Activated T-cell treated with anti-CD3 and anti-CD28 coated beads, Interleukin-2, amount 50 U/mL, for 24 hours (primary cell): ENCODE measurements around the gene STPG3.

ENCODE experiments used
- DNase-seq: peaks from one replicate; pipeline ENCODE4 v3.0.0-alpha.2; 2020
- H3K27ac Mint-ChIP-seq: 2 replicates; pipeline ENCODE4 v1.8.0; 2020; ENCODE audit warnings: mild to moderate bottlenecking, mixed read lengths
- H3K27me3 Mint-ChIP-seq: 2 replicates; pipeline ENCODE4 v1.8.0; 2020; ENCODE audit warnings: mixed read lengths
- H3K36me3 Mint-ChIP-seq: 2 replicates; pipeline ENCODE4 v1.8.0; 2020; ENCODE audit warnings: low read depth, mixed read lengths
- H3K4me1 Mint-ChIP-seq: 2 replicates; pipeline ENCODE4 v1.8.0; 2020; ENCODE audit warnings: low read depth, mixed read lengths
- H3K4me3 Mint-ChIP-seq: 2 replicates; pipeline ENCODE4 v1.8.0; 2020; ENCODE audit warnings: mild to moderate bottlenecking, moderate library complexity, mixed read lengths
- H3K9me3 Mint-ChIP-seq: 2 replicates; pipeline ENCODE4 v1.8.0; 2020; ENCODE audit warnings: mixed read lengths

STPG3 gene

DNA sequence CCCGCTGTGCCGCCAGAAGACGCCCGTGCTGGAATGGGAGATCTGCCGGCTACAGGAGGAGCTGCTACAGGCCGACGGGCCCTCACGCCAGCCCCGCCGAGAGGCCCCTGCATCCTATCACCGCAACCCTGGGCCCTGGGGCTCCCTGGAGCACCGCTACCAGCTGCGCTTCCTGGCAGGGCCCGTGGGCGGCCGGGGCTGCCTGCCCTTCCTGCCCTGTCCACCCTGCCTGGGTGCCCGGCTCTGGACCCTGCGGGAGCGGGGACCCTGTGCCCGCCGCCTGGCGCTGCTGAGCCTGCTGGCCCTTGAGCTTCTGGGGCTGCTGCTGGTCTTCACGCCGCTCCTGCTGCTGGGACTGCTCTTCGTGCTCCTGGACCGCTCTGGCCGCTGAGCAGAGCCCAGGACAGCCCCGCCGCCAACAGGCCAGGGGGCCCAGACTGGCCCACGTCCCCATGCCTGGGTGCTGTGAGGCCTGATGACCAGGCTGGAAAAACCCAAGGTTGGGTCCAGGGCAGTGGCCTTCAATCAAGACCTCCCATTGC lies 32.8 kb upstream of the STPG3 start:
- no peak overlapping the region for H3K27ac Mint-ChIP-seq
- H3K9me3 Mint-ChIP-seq = no peaks in the 10 kb centered on the region
- H3K36me3 Mint-ChIP-seq = peaks cover 39% of the 10 kb centered on the region
- no peaks in the 10 kb centered on the region for H3K27me3 Mint-ChIP-seq
- DNase-seq = no peak
- no peak overlapping the region for H3K4me3 Mint-ChIP-seq
- H3K4me1 Mint-ChIP-seq = peaks cover 5% of the 10 kb centered on the region

DNA sequence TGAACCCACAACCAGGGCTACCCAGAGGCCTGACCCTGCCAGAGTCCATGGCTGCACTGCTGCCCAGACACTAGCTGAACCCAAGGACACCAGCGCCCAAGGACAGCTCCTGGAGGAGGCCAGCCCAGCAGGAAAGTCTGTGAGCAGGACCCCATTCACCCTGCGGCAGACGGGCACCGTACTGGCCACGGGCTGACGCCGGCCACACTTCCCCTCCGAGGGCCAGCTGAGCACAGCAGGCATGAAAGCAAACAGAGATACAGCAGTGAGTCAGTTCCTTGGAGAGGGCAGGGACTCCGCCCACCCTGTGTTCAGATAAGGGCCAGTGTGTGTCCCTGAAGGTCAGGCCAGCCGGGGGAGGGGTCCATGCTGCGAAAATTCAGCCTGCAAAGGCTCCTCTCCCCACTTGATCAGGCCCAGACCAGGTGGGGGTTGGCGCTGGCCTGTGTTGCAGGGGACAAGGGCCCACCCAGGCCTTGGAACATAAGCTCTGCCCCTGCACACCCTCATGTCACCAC lies 32.3 kb upstream of the STPG3 start:
- H3K4me3 Mint-ChIP-seq = no peak overlapping the region
- H3K4me1 Mint-ChIP-seq = peaks cover 5% of the 10 kb centered on the region
- no peak for DNase-seq
- no peaks in the 10 kb centered on the region for H3K9me3 Mint-ChIP-seq
- H3K27ac Mint-ChIP-seq = no peak overlapping the region
- H3K36me3 Mint-ChIP-seq = peaks cover 39% of the 10 kb centered on the region
- no peaks in the 10 kb centered on the region for H3K27me3 Mint-ChIP-seq

DNA sequence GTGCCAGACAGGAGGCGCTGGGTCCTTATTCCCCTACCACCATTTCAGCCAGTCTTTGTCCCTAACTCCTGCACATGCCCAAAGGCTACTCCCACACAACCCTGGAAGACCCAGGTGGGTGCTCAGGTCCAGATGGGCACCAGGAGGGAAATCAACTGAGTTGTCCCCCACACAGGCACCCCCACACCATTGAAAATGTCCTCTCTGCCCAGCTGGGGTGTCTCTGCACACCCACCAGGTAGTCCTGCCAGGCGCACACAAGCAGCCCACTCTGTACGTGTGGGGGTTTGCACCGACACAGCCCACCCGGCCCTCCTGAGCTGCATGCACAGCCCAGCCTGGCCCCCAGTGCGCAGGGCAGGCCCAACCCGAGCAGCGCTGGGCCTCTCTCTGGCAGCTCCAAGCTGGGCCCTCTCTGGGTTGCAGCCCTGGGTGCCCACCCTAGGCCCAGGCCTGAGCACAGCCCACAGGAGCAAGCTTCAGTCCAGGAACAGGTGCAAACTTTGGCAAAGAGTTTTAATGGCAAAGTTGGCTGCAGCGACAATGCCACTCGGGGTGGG lies 31.2 kb upstream of the STPG3 start:
- H3K4me3 Mint-ChIP-seq = no peak overlapping the region
- H3K27me3 Mint-ChIP-seq = no peaks in the 10 kb centered on the region
- DNase-seq = no peak
- peaks cover 9% of the 10 kb centered on the region for H3K4me1 Mint-ChIP-seq
- H3K36me3 Mint-ChIP-seq = peaks cover 31% of the 10 kb centered on the region
- no peaks in the 10 kb centered on the region for H3K9me3 Mint-ChIP-seq
- no peak overlapping the region for H3K27ac Mint-ChIP-seq

DNA sequence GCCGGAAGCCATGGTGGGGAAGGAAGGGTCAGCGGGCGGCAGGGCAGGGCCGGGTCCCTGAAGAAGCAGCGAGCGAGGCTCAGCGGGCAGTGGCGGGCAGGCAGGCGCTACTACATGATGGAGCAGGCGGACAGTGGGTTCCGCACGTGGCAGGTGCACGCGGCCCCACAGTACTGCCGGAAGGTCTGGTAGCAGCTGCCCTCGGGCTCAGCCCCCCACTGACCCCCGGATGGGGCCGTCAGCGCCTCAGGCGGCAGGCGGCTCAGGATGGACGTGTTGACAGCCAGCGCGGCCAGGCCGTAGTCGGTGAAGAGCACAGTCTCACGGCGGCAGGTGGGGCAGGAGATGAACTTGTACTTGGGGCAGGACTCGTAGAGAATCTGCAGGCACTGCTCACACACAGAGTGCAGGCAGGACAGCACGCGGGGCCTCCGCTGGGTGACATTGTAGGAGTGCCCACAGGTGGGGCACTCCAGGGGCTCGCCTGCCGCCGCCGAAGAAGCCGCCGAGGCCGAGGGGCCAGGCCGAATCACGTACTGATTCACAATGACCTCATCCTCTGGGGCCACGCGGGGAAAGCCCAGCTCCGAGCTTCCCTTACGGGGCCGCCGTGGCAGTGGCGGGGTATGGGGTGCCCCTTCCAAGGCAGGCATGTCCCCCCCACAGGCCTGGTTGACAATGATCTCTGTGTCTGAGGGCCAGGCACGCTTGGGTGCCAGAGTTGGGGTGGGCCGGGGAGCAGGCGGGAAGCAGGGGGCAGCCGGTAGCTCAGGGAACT lies 30.6 kb upstream of the STPG3 start:
- H3K4me1 Mint-ChIP-seq = peaks cover 11% of the 10 kb centered on the region
- H3K36me3 Mint-ChIP-seq = peaks cover 26% of the 10 kb centered on the region
- H3K27me3 Mint-ChIP-seq = no peaks in the 10 kb centered on the region
- no peaks in the 10 kb centered on the region for H3K9me3 Mint-ChIP-seq
- peak overlapping the region; percentile 39 for H3K4me3 Mint-ChIP-seq
- DNase-seq = no peak
- H3K27ac Mint-ChIP-seq = no peak overlapping the region

DNA sequence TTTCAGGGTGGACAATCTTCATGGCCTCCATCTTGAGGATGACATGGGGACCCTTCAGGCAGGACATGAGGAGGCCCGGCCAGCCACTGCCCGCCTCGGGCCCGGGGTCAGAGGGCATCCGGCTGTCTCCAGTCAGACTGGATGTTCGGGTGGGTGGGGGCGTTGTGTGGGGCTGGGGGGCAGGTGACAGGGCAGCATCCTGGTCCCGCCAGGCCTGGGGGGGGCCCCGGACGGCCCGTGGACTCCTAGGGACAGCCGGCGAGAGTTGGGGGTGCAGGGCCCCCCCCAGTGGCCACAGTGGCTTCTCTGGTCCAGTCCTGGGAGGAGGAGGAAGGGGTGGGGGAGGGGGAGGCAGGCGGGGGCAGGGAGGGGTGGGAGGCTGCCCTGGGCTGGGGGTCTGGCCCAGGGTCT lies 30.0 kb upstream of the STPG3 start:
- Mint-ChIP-seq H3K4me1 (peaks cover 11% of the 10 kb centered on the region), H3K27ac (no peak overlapping the region), H3K9me3 (no peaks in the 10 kb centered on the region), H3K27me3 (no peaks in the 10 kb centered on the region), H3K4me3 (peak overlapping the region; percentile 39), H3K36me3 (peaks cover 20% of the 10 kb centered on the region)
- DNase-seq = no peak

DNA sequence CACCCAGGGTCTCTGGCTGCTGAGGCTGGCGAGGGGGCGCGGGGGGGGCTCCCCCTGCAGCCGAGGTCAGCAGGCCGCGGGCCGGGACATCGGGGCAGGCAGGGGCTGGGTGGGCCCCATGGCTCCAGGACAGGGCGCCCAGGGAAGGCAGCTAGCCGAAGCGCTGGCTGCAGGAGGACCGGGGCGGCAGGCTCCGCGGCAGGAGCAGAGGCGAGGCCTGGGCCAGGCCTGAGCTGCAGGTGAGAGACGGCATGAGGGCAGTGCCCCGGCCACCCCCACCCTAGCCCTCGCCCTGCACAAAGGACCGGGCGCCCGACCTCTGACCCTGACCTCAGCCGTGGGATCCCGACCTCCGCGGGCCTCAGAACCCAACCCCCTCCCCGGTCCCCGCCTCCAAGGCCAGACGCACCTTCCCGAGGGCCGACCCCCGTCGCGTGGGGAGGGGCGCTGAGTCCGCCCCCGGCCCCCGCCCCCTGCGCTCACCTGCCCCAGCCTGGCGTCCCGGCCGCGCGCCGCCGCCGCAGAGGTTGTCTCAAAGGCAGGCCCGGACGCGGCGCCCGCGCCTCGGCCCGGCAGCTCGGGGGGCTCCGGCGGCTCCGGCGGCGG lies 29.5 kb upstream of the STPG3 start:
- peak overlapping the region; percentile 14 for H3K27ac Mint-ChIP-seq
- H3K9me3 Mint-ChIP-seq = no peaks in the 10 kb centered on the region
- peaks cover 11% of the 10 kb centered on the region for H3K4me1 Mint-ChIP-seq
- H3K27me3 Mint-ChIP-seq = no peaks in the 10 kb centered on the region
- peak; percentile 47 for DNase-seq
- H3K36me3 Mint-ChIP-seq = peaks cover 15% of the 10 kb centered on the region
- H3K4me3 Mint-ChIP-seq = peak overlapping the region; percentile 45

DNA sequence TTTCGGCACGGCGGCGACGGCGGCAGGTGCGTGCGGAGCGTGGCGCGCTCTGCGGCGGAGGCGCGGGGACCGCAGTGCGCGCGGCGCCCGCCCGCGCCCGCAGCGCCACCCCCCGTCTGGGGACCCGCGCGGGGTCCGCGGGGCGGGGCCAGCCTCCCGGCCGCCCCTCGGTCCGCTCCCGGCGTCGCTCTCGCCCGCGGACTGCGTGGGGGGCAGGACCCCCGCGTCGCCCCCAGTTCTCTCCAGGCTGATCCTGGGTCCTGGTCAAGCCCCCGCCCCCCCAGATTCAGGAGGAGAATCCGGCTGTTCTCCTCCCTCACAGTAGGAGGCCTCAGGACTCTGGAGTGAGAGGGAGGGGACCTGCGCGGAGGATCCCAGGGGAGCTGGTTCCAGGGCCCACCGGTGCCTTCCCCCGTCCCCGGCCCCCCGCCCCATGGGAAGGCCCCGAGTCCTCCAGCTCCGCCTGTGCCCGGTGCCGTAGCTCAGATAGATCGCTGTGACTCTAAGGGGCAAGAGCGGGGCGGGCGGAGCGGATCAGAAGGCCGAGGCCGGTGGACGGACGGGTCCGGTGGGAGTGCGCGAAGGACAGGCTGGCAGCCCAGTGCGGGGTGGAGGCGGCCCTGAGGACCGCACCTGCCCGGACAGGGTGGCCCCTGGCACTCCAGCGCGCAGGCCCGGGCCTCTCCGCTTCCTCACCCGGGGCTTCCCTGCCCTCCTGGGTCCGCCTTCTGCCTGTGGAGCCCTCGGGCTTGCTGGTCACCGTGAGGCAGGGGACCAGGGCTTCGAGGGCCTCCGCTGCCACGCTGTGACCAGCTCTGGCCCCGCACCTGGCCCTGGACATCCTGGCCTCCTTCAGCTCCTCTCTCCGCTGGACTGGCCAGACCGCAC lies 28.7 kb upstream of the STPG3 start, which contains the start of gene RNF208:
Gene RNF208 (minus strand): TSS at position 51 of the 888 bp plus-strand sequence. CDS start 1,028 bp downstream, outside the sequence.
- peak within 1 kb of the TSS; percentile 84 for H3K27ac Mint-ChIP-seq
- H3K27me3 Mint-ChIP-seq = peaks cover 1% of the 10 kb centered on the region
- no peaks in the 10 kb centered on the region for H3K9me3 Mint-ChIP-seq
- H3K36me3 Mint-ChIP-seq = peaks cover 8% of the 10 kb centered on the region
- peak; percentile 65 for DNase-seq
- peaks cover 11% of the 10 kb centered on the region for H3K4me1 Mint-ChIP-seq
- peak within 1 kb of the TSS; percentile 81 for H3K4me3 Mint-ChIP-seq

DNA sequence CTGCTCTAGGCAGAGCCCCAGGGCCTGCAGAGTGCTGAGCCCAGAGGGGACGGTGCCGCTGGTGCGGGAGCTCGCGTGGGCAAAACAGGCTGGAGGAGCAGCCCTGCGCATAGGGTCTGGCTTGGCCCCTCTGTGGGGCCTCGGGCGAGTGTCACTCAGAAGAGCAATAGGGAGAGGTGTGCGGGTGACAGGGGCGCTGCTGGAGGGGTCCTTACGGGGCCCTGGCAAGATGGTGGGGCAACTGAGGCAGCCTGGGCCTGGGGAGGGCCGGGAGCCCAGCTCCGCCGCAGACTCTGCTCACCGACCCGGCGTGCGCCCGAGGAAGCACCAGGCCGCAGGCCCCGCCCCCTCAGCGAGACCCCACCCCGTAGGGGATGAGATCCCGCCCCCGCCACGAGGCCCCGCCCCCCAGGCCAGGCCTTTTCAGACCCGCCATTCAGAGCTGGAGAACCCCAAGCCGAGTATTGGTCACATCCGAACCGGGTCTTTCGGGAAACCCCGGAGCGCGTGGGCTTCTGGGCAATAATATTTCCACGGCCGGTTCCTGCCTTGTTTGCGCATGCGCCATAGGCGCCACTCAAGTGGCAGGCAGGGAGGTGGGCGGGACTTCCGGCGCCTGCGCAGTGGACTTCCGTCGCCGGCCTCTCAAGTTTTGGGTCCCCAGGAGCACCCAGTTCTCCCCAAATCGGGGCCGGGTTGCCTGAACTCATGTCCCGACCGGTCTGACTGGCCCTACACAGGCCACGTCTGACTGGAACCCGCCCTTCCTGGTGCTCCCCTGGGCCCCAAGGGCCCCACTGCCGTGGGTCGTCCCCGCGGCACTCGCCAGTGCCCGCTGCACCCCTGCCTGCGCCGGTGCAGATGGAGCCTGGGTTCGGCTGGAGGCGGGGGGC lies 27.8 kb upstream of the STPG3 start:
- peaks cover 8% of the 10 kb centered on the region for H3K36me3 Mint-ChIP-seq
- H3K9me3 Mint-ChIP-seq = no peaks in the 10 kb centered on the region
- peak overlapping the region; percentile 84 for H3K27ac Mint-ChIP-seq
- peaks cover 13% of the 10 kb centered on the region for H3K4me1 Mint-ChIP-seq
- peak overlapping the region; percentile 81 for H3K4me3 Mint-ChIP-seq
- peak; percentile 98 for DNase-seq
- H3K27me3 Mint-ChIP-seq = peaks cover 4% of the 10 kb centered on the region

DNA sequence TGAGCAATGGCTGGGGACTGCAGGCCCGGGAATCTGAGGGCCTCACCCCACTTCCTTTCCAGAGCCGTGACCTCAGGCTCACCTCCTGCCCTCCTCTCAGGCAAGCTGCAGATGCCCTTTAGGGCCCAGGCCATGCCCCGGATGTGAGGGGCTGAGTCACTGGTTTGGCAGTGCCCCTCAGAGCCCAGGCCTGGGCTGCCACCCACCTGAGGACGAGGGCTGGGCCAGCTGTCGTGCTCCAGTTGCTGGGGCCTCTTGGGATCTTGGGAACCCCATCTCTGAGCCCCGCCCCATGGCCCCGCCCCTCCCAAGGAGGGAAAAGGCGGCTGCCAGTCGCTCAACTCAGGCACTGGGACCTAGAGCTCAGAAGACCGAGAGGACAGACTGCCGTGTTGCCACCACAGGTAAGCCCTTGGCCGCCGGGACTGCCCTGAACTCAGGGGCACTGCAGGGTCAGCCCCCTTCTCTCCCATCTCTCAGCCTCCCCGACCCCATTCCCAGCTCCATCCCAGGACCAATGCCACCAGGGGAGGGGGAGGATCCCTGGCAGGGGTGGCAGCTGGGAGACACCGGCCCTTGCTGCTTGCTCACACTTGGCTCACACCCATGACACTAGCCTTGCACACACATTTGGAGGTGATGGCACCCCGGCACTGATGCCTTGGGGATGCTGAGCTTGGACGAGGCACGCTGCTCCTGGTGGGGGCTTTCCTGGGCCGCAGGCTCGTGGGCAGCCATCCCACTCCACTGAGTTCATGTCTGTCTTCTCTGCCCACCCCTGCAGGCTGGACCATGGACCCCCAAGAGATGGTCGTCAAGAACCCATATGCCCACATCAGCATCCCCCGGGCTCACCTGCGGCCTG lies 26.0 kb upstream of the STPG3 start, which contains the start of gene CYSRT1:
Gene CYSRT1 (plus strand): TSS at position 345 of the 865 bp plus-strand sequence. CDS start 448 bp downstream, at position 793.
- peaks cover 13% of the 10 kb centered on the region for H3K4me1 Mint-ChIP-seq
- H3K36me3 Mint-ChIP-seq = no peaks in the 10 kb centered on the region
- H3K4me3 Mint-ChIP-seq = peak within 1 kb of the TSS; percentile 81
- H3K9me3 Mint-ChIP-seq = no peaks in the 10 kb centered on the region
- peaks cover 14% of the 10 kb centered on the region for H3K27me3 Mint-ChIP-seq
- DNase-seq = no peak
- H3K27ac Mint-ChIP-seq = peak within 1 kb of the TSS; percentile 84

DNA sequence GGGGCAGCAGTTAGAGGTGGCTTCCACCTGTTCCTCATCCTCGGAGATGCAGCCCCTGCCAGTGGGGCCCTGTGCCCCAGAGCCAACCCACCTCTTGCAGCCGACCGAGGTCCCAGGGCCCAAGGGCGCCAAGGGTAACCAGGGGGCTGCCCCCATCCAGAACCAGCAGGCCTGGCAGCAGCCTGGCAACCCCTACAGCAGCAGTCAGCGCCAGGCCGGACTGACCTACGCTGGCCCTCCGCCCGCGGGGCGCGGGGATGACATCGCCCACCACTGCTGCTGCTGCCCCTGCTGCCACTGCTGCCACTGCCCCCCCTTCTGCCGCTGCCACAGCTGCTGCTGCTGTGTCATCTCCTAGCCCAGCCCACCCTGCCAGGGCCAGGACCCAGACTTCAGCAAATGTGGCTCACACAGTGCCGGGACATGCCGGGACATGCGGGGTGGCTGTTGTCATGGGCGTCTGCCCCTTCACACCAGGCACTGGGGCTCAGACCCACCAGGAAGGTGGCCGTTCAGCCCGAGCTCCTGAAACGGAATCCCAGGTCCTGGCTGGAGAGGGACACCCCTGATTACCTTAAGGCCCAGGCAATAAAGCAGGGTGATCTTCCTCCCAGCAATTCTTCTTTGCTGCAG lies 25.3 kb upstream of the STPG3 start:
- Mint-ChIP-seq H3K4me3 (peak overlapping the region; percentile 10), H3K36me3 (no peaks in the 10 kb centered on the region), H3K27me3 (peaks cover 14% of the 10 kb centered on the region), H3K4me1 (peaks cover 13% of the 10 kb centered on the region), H3K9me3 (no peaks in the 10 kb centered on the region), H3K27ac (no peak overlapping the region)
- DNase-seq = no peak

DNA sequence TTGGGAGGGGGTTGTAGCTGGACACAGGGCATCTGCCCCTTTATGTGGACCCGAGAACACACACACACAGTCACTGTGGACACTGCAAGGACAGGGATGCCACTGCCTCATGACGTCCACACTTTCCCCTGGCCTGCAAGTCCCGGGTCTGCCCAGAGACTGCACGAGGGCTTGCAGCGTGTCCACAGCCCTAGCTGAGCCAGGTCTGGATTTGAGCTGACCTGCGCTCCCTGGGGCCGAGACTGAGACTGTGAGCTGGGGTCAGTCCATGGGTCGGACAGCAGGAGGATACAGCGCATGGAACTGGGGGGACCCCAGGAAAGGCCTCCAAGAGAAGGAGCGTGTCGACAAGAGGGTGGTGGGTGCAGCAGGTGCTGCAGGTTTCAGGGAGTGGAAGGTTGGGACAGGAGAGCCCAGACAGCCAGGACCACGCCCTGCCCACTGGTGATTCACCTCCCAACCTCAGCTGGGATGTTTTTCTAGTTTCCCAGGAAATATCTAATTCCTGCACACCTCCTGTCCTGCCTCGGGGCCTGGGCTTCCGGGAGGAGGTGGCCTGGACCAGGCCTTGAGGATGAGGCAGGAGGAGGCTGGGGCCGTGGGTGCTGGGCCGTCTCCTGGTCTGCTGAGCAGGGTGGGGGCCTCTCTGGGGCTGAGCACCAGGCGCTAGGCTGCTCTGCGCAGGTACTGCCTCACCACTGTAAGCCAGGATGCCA lies 24.6 kb upstream of the STPG3 start:
- Mint-ChIP-seq H3K4me3 (no peak overlapping the region), H3K9me3 (no peaks in the 10 kb centered on the region), H3K27me3 (peaks cover 14% of the 10 kb centered on the region), H3K36me3 (no peaks in the 10 kb centered on the region), H3K4me1 (peaks cover 13% of the 10 kb centered on the region), H3K27ac (no peak overlapping the region)
- DNase-seq = no peak
